Upper lobe of right lung (tissue), 1 donor: Measurements from ENCODE around the gene HINFP. TPM values are rescaled to one million over a fixed set of nuclear protein-coding genes. Genes with fewer than 3 reads are reported as not detected.

ENCODE experiments used
- ATAC-seq: fragments of 200-7000 bp; cut with Tn5 transposase; one replicate; pipeline ENCODE4 v1.9.1; 2020; ENCODE audit warnings: mild to moderate bottlenecking, moderate library complexity
- DNase-seq: peaks from one replicate; pipeline ENCODE4 v3.0.0-alpha.2; 2020
- H3K27ac ChIP-seq: fragments of 200-600 bp; one replicate; pipeline ENCODE4 v1.8.0; 2022
- H3K27me3 ChIP-seq: fragments of 200-600 bp; one replicate; pipeline ENCODE4 v1.8.0; 2022; ENCODE audit warnings: mild to moderate bottlenecking
- H3K36me3 ChIP-seq: fragments of 200-600 bp; one replicate; pipeline ENCODE4 v1.8.0; 2022
- H3K4me1 ChIP-seq: fragments of 200-600 bp; one replicate; pipeline ENCODE4 v1.8.0; 2022
- H3K4me3 ChIP-seq: fragments of 200-600 bp; one replicate; pipeline ENCODE4 v1.8.0; 2022; ENCODE audit warnings: mild to moderate bottlenecking
- H3K9me3 ChIP-seq: fragments of 200-600 bp; one replicate; pipeline ENCODE4 v1.8.0; 2022
- intact Hi-C: fragments of 100-400 bp; cut with DNase I; formaldehyde crosslinking; loops from one replicate; pipeline ENCODE4 v1.11.0; 2022
- total RNA-seq: library from RNA; stranded (reverse); fragmentation: NEBNext Ultra II Directional; extraction: Animal tissue kit (Norgen Biotek cat#: 25700); gene quantifications from one replicate; pipeline ENCODE4 v1.2.1, GENCODE V29; 2021
- TF ChIP-seq, protein P1 (sequence below): fragments of 200-600 bp; IDR thresholded peaks from one replicate; pipeline ENCODE4 v1.8.0; 2022; ENCODE audit warnings: antibody characterized with exemption
- donor health status: DM: no; HTN: yes; CAD: no; lungs with severe emphysema.

The HINFP gene
- total RNA-seq, 1 donor from 2014 or later: 25.2 TPM

DNA sequence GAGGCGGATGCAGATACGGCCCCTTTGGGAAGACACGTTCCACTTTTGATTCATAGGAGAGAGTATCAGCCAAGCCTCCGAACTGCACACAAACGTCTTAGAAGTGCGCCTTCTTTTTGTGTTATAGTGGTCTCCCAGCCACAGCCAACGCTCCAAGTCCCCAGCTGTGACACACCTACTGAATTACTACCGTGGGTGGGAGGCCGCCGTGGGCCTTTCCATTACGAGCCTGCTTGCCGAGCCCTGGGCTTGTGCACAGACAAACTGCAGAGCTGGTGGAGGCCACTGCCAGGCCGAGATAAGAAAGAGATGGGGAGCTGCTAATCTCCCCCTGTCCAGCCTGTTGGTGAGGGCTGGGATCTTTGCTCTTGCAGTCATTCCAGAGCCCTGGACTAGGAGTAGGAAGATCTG, 35.9 kb upstream of the HINFP start:
- intact Hi-C loops: no loop called here
- DNase-seq (no peak), ATAC-seq (no peak)
- no peaks in the 10 kb centered on the region for H3K27me3 ChIP-seq
- H3K9me3 ChIP-seq: no peaks in the 10 kb centered on the region
- H3K4me1 ChIP-seq: peaks cover 14% of the 10 kb centered on the region
- peak overlapping the region; percentile 92 for H3K27ac ChIP-seq
- H3K36me3 ChIP-seq: peaks cover 27% of the 10 kb centered on the region
- TF ChIP-seq, protein P1, sequence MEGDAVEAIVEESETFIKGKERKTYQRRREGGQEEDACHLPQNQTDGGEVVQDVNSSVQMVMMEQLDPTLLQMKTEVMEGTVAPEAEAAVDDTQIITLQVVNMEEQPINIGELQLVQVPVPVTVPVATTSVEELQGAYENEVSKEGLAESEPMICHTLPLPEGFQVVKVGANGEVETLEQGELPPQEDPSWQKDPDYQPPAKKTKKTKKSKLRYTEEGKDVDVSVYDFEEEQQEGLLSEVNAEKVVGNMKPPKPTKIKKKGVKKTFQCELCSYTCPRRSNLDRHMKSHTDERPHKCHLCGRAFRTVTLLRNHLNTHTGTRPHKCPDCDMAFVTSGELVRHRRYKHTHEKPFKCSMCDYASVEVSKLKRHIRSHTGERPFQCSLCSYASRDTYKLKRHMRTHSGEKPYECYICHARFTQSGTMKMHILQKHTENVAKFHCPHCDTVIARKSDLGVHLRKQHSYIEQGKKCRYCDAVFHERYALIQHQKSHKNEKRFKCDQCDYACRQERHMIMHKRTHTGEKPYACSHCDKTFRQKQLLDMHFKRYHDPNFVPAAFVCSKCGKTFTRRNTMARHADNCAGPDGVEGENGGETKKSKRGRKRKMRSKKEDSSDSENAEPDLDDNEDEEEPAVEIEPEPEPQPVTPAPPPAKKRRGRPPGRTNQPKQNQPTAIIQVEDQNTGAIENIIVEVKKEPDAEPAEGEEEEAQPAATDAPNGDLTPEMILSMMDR: no peak
- peak overlapping the region; percentile 91 for H3K4me3 ChIP-seq

- Histone ChIP-seq H3K4me1 (peaks cover 14% of the 10 kb centered on the region), H3K4me3 (no peak overlapping the region), H3K27me3 (no peaks in the 10 kb centered on the region), H3K9me3 (no peaks in the 10 kb centered on the region), H3K27ac (no peak overlapping the region), H3K36me3 (peaks cover 12% of the 10 kb centered on the region)
- DNase-seq (no peak), ATAC-seq (no peak)
- TF ChIP-seq, protein P1: no peak
- intact Hi-C loops: no loop called here
Measured at GRCh38 chr11:119087123-119087522, 34.3 kb upstream of the HINFP start.

- H3K4me1 ChIP-seq: peaks cover 14% of the 10 kb centered on the region
- H3K27me3 ChIP-seq: no peaks in the 10 kb centered on the region
- ATAC-seq (no peak), DNase-seq (no peak)
- TF ChIP-seq, protein P1: no peak
- intact Hi-C loops: no loop called here
- no peak overlapping the region for H3K27ac ChIP-seq
- no peak overlapping the region for H3K4me3 ChIP-seq
- no peaks in the 10 kb centered on the region for H3K9me3 ChIP-seq
- peaks cover 7% of the 10 kb centered on the region for H3K36me3 ChIP-seq
Measured at GRCh38 chr11:119087747-119088241, 33.6 kb upstream of the HINFP start.

DNA sequence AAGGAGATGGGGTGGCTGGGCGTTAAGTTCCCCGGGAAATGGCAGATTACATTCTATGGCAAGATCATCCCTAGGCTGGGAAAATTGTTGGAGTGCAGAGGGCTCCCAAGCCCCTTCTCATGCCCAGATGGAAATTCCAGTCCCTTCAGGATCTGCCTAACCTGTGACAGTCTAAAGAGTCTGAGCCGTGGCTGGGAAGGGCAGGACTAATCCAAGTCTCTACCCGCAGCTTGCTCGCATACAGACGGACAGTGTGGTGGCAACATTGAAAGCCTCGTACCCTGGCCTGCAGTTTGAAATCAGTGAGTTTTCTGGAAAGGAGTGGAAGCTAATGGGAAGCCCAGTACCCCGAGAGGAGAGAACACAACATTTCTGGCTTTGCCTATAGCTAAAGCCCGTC, 33.0 kb upstream of the HINFP start:
- intact Hi-C loops: no loop called here
- Histone ChIP-seq H3K27ac (no peak overlapping the region), H3K4me3 (no peak overlapping the region), H3K27me3 (no peaks in the 10 kb centered on the region), H3K9me3 (no peaks in the 10 kb centered on the region), H3K4me1 (peaks cover 21% of the 10 kb centered on the region), H3K36me3 (peaks cover 3% of the 10 kb centered on the region)
- ATAC-seq: no peak
- DNase-seq: no peak
- TF ChIP-seq, protein P1: no peak

GRCh38 chr11:119089319-119089718, 32.1 kb upstream of the HINFP start:
- Histone ChIP-seq H3K4me1 (peaks cover 23% of the 10 kb centered on the region), H3K36me3 (peaks cover 3% of the 10 kb centered on the region), H3K4me3 (no peak overlapping the region), H3K27me3 (no peaks in the 10 kb centered on the region), H3K9me3 (no peaks in the 10 kb centered on the region), H3K27ac (no peak overlapping the region)
- no peak for ATAC-seq
- TF ChIP-seq, protein P1: no peak
- intact Hi-C loops: no loop called here
- no peak for DNase-seq

DNA sequence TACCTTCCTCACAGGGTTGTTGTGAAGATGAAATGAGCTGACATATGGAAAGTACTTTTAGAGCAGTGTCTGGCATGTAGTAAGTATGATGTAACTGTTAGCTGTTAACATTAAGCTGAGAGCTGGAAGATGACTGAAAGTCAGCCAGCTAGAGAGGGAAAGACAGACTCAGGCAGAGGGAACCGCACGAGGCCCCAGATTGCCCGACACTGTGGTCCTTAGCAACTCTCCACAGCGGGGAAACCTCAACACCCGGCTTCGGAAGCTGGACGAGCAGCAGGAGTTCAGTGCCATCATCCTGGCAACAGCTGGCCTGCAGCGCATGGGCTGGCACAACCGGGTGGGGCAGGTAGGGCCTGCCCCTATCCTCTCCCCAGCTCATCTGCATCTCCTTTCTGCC, 30.2 kb upstream of the HINFP start:
- Histone ChIP-seq H3K27ac (no peak overlapping the region), H3K4me1 (peaks cover 17% of the 10 kb centered on the region), H3K4me3 (no peak overlapping the region), H3K9me3 (no peaks in the 10 kb centered on the region), H3K36me3 (peaks cover 3% of the 10 kb centered on the region), H3K27me3 (no peaks in the 10 kb centered on the region)
- intact Hi-C loops: no loop called here
- DNase-seq (no peak), ATAC-seq (no peak)
- TF ChIP-seq, protein P1: no peak
